ENCODE measurements around the gene ZC3H18. TPM values are rescaled to one million over a fixed set of nuclear protein-coding genes. Genes with fewer than 3 reads are reported as not detected.
A peak's percentile ranks its signal among the peaks of the same experiment; 100 is the strongest.

ZC3H18 gene
- total and polyA plus RNA-seq, 4 donors = 12.4 to 38.5 (median 28.5) TPM

DNA sequence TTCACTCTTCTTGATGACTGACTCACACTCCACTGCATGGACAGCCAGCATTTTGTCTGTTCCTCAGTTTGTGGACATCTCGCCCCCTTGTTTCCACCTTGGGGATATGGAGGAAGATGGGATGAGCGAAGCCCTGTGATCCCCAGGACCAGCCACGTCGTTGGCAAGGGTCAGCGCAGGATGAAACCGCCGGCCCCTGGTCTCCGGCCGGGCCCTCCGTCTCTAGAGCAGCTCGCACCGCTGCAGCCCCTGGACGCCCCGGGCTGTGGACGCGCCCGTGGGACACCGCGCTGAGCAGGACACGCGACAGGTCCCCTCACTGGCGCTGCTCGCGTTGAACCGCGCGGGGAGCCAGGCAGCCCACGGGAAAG lies 604 bp upstream of the ZC3H18 start:
- 1 to 2% methylated on average over 28 of the region's 28 CpGs for WGBS, 2 donors
- DNase-seq = peak in 1 of 2 donors; percentile 60
- peak; percentile 58 for ATAC-seq (ENCODE audit: low FRiP score)

DNA sequence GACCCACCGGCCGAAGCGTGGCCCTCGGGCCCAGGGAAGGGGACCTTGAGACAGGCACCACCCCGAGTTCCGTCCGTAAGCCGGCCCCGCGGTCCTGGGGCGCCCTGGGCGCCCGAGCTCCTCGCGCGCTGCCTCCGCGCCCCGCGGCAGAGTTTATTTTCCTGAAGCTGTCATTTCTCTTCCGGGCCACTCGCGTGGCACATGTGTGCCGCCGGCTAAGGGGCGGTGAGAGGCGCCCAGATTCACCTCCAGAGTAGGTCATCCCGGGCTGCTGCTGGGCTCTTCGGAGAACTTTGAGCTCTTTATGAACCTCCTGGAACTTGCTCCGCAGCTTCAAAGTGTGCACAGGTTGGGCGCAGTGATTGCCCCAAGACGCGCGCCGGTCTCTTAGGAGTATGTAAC lies 489 bp downstream of the ZC3H18 start:
- peak overlapping the region in 1 of 2 donors; percentile 14 for H3K27ac ChIP-seq (ENCODE audit: low read depth in 1 of 2, low read length in 2 of 2)
- H3K27me3 ChIP-seq (ENCODE audit: control insufficient read depth in 1 of 2, insufficient read depth in 2 of 2, low read length in 1 of 2) = no peaks in the 10 kb centered on the region
- DNase-seq = no peak
- WGBS, 2 donors = 1% methylated on average over 30 to 35 of the region's 35 CpGs
- H3K4me1 ChIP-seq (ENCODE audit: control insufficient read depth in 1 of 2, insufficient read depth in 2 of 2, low read length in 2 of 2) = peaks cover 0 to 3% of the 10 kb centered on the region in 2 donors
- intact Hi-C loops (cut with DNase I) = loop anchor here (2.0 to 5.0 kb wide), 3 partner anchors 136 to 803 kb away; partner anchors contain the start of genes CTU2 (in 2 of the 2), RNF166 (in 2 of the 2) and KLHDC4 (in 1 of the 2)
- no peaks in the 10 kb centered on the region for H3K9me3 ChIP-seq (ENCODE audit: control insufficient read depth, low read length)
- no peaks in the 10 kb centered on the region for H3K36me3 ChIP-seq (ENCODE audit: control insufficient read depth in 1 of 2, insufficient read depth in 2 of 2, low read length in 1 of 2)
- no peak for ATAC-seq (ENCODE audit: low FRiP score)
- peak overlapping the region; percentile 80 for H3K4me3 ChIP-seq (ENCODE audit: low read length in 2 of 2)

More for the DNA sequence above, 604 bp upstream of the ZC3H18 start:
- peaks cover 0 to 3% of the 10 kb centered on the region in 2 donors for H3K4me1 ChIP-seq (ENCODE audit: control insufficient read depth in 1 of 2, insufficient read depth in 2 of 2, low read length in 2 of 2)
- peak overlapping the region; percentile 8 to 46 for H3K4me3 ChIP-seq (ENCODE audit: low read length in 2 of 2)
- H3K9me3 ChIP-seq (ENCODE audit: control insufficient read depth, low read length) = no peaks in the 10 kb centered on the region
- H3K27me3 ChIP-seq (ENCODE audit: control insufficient read depth in 1 of 2, insufficient read depth in 2 of 2, low read length in 1 of 2) = no peaks in the 10 kb centered on the region
- intact Hi-C loops (cut with DNase I) = no loop called here
- H3K27ac ChIP-seq (ENCODE audit: low read depth in 1 of 2, low read length in 2 of 2) = no peak overlapping the region
- H3K36me3 ChIP-seq (ENCODE audit: control insufficient read depth in 1 of 2, insufficient read depth in 2 of 2, low read length in 1 of 2) = no peaks in the 10 kb centered on the region

GRCh38 chr16:88575251-88575650 lies 5.0 kb downstream of the ZC3H18 start:
- ATAC-seq (ENCODE audit: low FRiP score) (no peak), DNase-seq (no peak)
- intact Hi-C loops (cut with DNase I) = no loop called here
- peaks cover 0 to 3% of the 10 kb centered on the region in 2 donors for H3K4me1 ChIP-seq (ENCODE audit: control insufficient read depth in 1 of 2, insufficient read depth in 2 of 2, low read length in 2 of 2)
- H3K27me3 ChIP-seq (ENCODE audit: control insufficient read depth in 1 of 2, insufficient read depth in 2 of 2, low read length in 1 of 2) = no peaks in the 10 kb centered on the region
- H3K9me3 ChIP-seq (ENCODE audit: control insufficient read depth, low read length) = no peaks in the 10 kb centered on the region
- peaks cover 0 to under 1% of the 10 kb centered on the region in 2 donors for H3K36me3 ChIP-seq (ENCODE audit: control insufficient read depth in 1 of 2, insufficient read depth in 2 of 2, low read length in 1 of 2)
- WGBS, 2 donors = 91 to 92% methylated on average over 11 of the region's 11 CpGs
- H3K27ac ChIP-seq (ENCODE audit: low read depth in 1 of 2, low read length in 2 of 2) = no peak overlapping the region
- no peak overlapping the region for H3K4me3 ChIP-seq (ENCODE audit: low read length in 2 of 2)

DNA sequence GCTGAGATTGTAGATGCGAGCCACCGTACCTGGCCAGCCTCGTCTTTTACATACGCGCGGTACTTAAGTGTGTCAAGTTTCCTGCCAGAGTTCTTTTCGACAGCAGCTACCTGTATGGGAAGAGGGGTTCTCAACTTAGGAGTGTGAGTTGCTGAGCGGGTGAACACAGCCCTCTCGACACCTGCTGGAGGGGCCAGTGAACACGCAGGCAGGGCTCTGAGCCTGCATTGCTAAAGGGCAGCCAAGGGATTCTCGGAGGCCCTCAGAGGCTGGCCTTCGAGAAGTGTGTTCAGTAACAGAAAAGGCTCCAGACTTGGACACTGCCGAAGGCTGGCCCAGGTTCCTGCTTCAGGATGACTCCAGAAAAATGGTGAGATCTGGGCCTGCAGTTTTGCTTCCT lies 6.1 kb downstream of the ZC3H18 start:
- intact Hi-C loops (cut with DNase I) = no loop called here
- H3K36me3 ChIP-seq (ENCODE audit: control insufficient read depth in 1 of 2, insufficient read depth in 2 of 2, low read length in 1 of 2) = peaks cover 0 to 3% of the 10 kb centered on the region in 2 donors

GRCh38 chr16:88577166-88577565 lies 7.0 kb downstream of the ZC3H18 start:
- intact Hi-C loops (cut with DNase I) = no loop called here
- no peak for DNase-seq
- no peak for ATAC-seq (ENCODE audit: low FRiP score)
- Histone ChIP-seq H3K36me3 (ENCODE audit: control insufficient read depth in 1 of 2, insufficient read depth in 2 of 2, low read length in 1 of 2) (peaks cover 0 to 3% of the 10 kb centered on the region in 2 donors), H3K4me3 (ENCODE audit: low read length in 2 of 2) (no peak overlapping the region), H3K27me3 (ENCODE audit: control insufficient read depth in 1 of 2, insufficient read depth in 2 of 2, low read length in 1 of 2) (no peaks in the 10 kb centered on the region), H3K9me3 (ENCODE audit: control insufficient read depth, low read length) (no peaks in the 10 kb centered on the region), H3K4me1 (ENCODE audit: control insufficient read depth in 1 of 2, insufficient read depth in 2 of 2, low read length in 2 of 2) (no peaks in the 10 kb centered on the region), H3K27ac (ENCODE audit: low read depth in 1 of 2, low read length in 2 of 2) (no peak overlapping the region)
- WGBS, 2 donors = 91 to 93% methylated on average over 20 of the region's 20 CpGs

More for the DNA sequence above, 6.1 kb downstream of the ZC3H18 start:
- WGBS, 2 donors = 93 to 94% methylated on average over 13 of the region's 13 CpGs
- no peak for ATAC-seq (ENCODE audit: low FRiP score)
- Histone ChIP-seq H3K9me3 (ENCODE audit: control insufficient read depth, low read length) (no peaks in the 10 kb centered on the region), H3K27ac (ENCODE audit: low read depth in 1 of 2, low read length in 2 of 2) (no peak overlapping the region), H3K4me3 (ENCODE audit: low read length in 2 of 2) (no peak overlapping the region), H3K4me1 (ENCODE audit: control insufficient read depth in 1 of 2, insufficient read depth in 2 of 2, low read length in 2 of 2) (peaks cover 0 to under 1% of the 10 kb centered on the region in 2 donors), H3K27me3 (ENCODE audit: control insufficient read depth in 1 of 2, insufficient read depth in 2 of 2, low read length in 1 of 2) (no peaks in the 10 kb centered on the region)
- DNase-seq = no peak

GRCh38 chr16:88578446-88579313 lies 8.5 kb downstream of the ZC3H18 start:
- 92 to 94% methylated on average over 26 of the region's 26 CpGs for WGBS, 2 donors
- no peak for ATAC-seq (ENCODE audit: low FRiP score)
- no peak for DNase-seq
- no peaks in the 10 kb centered on the region for H3K4me1 ChIP-seq (ENCODE audit: control insufficient read depth in 1 of 2, insufficient read depth in 2 of 2, low read length in 2 of 2)
- intact Hi-C loops (cut with DNase I) = no loop called here
- H3K4me3 ChIP-seq (ENCODE audit: low read length in 2 of 2) = no peak overlapping the region
- no peaks in the 10 kb centered on the region for H3K9me3 ChIP-seq (ENCODE audit: control insufficient read depth, low read length)
- no peaks in the 10 kb centered on the region for H3K27me3 ChIP-seq (ENCODE audit: control insufficient read depth in 1 of 2, insufficient read depth in 2 of 2, low read length in 1 of 2)
- no peak overlapping the region for H3K27ac ChIP-seq (ENCODE audit: low read depth in 1 of 2, low read length in 2 of 2)
- H3K36me3 ChIP-seq (ENCODE audit: control insufficient read depth in 1 of 2, insufficient read depth in 2 of 2, low read length in 1 of 2) = peaks cover 0 to 3% of the 10 kb centered on the region in 2 donors

- Histone ChIP-seq H3K4me1 (ENCODE audit: control insufficient read depth in 1 of 2, insufficient read depth in 2 of 2, low read length in 2 of 2) (no peaks in the 10 kb centered on the region), H3K27me3 (ENCODE audit: control insufficient read depth in 1 of 2, insufficient read depth in 2 of 2, low read length in 1 of 2) (no peaks in the 10 kb centered on the region), H3K4me3 (ENCODE audit: low read length in 2 of 2) (no peak overlapping the region), H3K27ac (ENCODE audit: low read depth in 1 of 2, low read length in 2 of 2) (no peak overlapping the region), H3K9me3 (ENCODE audit: control insufficient read depth, low read length) (no peaks in the 10 kb centered on the region), H3K36me3 (ENCODE audit: control insufficient read depth in 1 of 2, insufficient read depth in 2 of 2, low read length in 1 of 2) (peaks cover 0 to 3% of the 10 kb centered on the region in 2 donors)
- 88 to 91% methylated on average over 16 of the region's 16 CpGs for WGBS, 2 donors
- no peak for ATAC-seq (ENCODE audit: low FRiP score)
- intact Hi-C loops (cut with DNase I) = no loop called here
- no peak for DNase-seq
Measured at GRCh38 chr16:88580371-88580770, 10.2 kb downstream of the ZC3H18 start.

DNA sequence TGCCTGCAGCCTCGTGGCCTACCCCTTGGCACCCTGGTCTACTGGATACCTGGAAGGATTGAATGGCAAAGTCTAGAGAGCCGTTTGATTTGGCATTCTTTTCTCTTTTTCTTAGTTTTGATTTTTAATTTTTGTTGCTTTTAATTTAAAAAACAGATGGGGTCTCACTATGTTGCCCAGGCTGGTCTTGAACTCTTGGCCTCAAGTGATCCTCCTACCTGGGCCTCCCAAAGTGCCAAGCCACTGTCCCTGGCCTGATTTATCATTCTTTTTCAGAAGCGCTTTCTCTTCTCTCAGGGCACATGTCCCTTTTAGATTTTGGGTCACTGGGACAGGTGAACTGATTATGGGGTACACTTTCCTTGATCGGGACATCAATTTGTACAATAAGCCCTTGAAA lies 10.8 kb downstream of the ZC3H18 start:
- DNase-seq (no peak), ATAC-seq (ENCODE audit: low FRiP score) (no peak)
- Histone ChIP-seq H3K4me3 (ENCODE audit: low read length in 2 of 2) (no peak overlapping the region), H3K36me3 (ENCODE audit: control insufficient read depth in 1 of 2, insufficient read depth in 2 of 2, low read length in 1 of 2) (peaks cover 0 to 3% of the 10 kb centered on the region in 2 donors), H3K9me3 (ENCODE audit: control insufficient read depth, low read length) (no peaks in the 10 kb centered on the region), H3K27me3 (ENCODE audit: control insufficient read depth in 1 of 2, insufficient read depth in 2 of 2, low read length in 1 of 2) (no peaks in the 10 kb centered on the region), H3K4me1 (ENCODE audit: control insufficient read depth in 1 of 2, insufficient read depth in 2 of 2, low read length in 2 of 2) (no peaks in the 10 kb centered on the region), H3K27ac (ENCODE audit: low read depth in 1 of 2, low read length in 2 of 2) (no peak overlapping the region)
- intact Hi-C loops (cut with DNase I) = no loop called here
- WGBS, 2 donors = 82 to 83% methylated on average over 4 of the region's 4 CpGs

All from aorta (tissue), 5 donors.